ENCODE measurements around the gene ANKRD17.
A peak's percentile ranks its signal among the peaks of the same experiment; 100 is the strongest.

ANKRD17 gene

GRCh38 chr4:73197220-73197619 lies 61.4 kb downstream of the ANKRD17 start:
- no peak for DNase-seq

DNA sequence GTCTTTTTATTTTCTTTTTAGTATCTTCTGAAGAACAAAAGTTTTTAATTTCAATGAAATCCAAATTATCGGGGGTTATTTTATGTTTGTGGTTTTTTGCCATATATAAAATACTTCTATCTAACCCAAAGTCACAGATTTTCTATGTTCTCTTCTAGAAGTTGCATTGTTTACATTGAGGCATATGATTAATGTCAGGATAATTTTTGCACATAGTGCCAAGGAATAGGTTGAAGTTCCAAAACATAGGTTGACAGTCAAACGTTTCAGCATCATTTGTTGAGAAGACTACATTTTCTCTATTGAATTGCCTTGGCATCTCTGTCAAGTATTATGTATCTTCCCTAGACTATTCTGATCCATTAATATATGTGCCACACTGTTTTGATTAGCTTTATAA lies 64.5 kb downstream of the ANKRD17 start:
- no peak for DNase-seq

DNA sequence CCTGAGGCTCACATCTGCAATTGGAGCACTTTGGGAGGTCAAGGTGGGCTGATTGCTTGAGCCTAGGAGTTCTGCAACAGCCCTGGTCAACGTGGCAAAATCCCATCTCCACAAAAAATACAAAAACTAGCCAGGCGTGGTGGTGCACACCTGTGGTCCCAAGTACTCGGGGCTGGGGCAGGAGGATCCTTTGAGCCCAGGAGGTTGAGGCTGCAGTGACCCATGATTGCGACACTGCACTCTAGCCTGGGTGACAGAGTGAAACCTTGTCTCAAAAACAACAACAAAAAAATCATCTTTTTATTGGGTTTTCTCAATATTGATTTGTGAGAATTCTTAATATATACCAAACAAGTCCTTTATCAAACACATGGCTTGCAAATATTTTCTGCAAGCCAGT lies 64.9 kb downstream of the ANKRD17 start:
- DNase-seq, result no peak

GRCh38 chr4:73193155-73193554 lies 65.4 kb downstream of the ANKRD17 start:
- no peak for DNase-seq

- DNase-seq, result no peak
Observed at GRCh38 chr4:73189274-73189810, 69.3 kb downstream of the ANKRD17 start.

DNA sequence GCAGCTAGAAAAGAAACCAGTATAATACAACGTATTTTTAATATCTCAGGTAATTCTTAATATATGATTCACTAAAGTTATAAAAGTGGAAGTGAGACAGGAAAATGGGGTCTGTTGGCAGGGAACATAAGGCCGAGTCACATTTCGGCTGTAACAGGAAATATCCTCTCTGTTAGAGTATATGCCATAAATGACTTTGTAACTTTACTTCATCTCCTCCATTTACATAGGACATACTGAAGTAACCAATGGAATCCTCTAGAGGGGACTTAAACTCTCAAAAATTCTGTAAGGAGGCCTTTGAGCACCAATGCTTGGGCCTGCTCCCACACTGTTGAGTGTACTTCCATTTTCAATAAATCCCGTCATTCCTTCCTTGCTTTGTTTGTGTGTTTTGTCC lies 71.3 kb downstream of the ANKRD17 start:
- no peak for DNase-seq

DNA sequence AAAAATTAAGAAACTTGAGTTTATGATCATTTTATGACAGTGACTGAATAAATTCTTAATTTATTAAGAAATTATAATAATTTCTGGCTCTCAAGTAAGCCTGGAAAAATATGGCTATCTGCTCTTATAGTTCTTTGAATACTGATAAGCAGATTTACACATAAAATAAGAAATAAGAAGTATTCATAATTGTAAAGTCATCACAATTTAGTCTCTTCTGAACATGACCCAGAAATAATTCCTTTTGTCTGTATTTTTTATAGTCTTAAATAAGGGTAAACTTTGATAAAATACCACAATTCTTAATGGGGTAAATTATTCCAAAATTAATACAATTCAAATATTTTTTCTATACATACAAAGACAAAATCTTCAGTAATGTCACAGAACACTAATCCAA lies 72.7 kb downstream of the ANKRD17 start:
- DNase-seq, result no peak

DNA sequence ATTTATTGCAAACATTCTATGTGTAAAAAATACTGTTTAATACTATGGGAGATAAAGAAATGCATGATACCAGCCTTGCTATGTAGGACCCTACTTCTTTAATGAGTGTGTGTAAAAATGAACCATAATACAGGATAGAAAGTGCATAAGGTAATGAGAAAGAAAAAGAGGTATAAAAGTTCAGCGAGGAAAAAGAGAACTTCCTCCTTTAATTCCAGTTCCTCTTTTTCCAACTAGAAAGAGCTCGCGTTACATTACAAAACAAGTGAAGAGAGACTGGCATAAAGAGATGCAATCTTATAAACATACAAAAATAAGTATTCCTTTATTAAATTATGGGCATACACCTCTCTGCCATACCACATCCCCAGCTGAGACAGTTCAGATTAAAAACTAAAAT lies 77.4 kb downstream of the ANKRD17 start:
- no peak for DNase-seq

DNA sequence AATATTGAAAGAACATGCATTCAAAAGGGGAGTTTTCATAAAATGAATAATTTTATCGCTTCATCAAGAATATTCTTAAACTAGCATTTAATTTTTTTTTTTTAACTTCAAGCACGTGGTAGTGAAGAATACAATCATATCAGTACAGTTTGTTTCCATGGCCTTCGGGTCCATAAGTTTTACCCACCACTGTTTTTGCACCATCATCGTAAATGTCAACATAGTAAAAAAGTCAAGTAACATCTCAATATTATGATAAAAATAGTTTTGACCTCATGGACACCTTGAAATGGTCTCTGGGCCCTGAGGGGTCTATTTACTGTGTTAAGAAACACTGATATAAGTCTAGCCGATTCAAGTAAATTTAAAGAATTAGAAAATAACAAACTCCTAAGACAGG lies 80.2 kb downstream of the ANKRD17 start:
- DNase-seq, result no peak

GRCh38 chr4:73172161-73172560 lies 86.4 kb downstream of the ANKRD17 start:
- no peak for DNase-seq

DNA sequence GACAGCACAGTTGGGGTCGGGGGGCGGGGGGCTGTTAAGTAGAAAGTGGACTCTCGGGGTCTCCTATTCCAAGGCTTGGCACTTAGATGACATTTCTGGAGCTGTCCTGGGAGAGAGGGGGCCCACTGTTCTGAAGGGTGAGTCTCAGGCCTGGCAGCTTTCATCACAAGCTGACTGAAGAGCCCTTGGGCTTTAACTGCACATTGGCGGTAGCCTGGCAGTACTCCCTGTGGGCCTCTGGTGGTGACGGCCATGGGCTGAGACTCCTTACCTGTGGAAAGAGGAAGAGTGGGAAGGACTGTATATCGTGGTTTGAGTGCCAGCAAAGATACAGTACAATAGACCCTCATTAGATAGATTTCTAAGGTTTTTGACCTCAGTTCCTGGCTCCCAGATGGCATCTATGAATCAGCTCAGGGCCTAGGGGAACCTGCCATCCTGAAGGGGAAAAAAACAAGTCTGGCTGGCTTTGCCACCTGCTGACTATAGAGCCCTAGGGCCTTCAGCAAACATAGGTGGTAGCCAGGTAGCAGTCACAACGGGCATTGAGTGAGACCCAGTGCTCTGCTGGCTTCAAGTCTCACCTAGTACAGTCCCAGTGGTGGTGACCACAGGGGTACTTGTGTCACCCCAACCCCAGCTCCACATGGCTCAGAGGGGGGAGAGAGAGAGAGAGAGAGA lies 87.9 kb downstream of the ANKRD17 start:
- no peak for DNase-seq

GRCh38 chr4:73166212-73166611 lies 92.4 kb downstream of the ANKRD17 start:
- no peak for DNase-seq

GRCh38 chr4:73161527-73162185 lies 96.9 kb downstream of the ANKRD17 start:
- DNase-seq, result no peak

GRCh38 chr4:73156394-73156793 lies 102.2 kb downstream of the ANKRD17 start:
- no peak for DNase-seq

DNA sequence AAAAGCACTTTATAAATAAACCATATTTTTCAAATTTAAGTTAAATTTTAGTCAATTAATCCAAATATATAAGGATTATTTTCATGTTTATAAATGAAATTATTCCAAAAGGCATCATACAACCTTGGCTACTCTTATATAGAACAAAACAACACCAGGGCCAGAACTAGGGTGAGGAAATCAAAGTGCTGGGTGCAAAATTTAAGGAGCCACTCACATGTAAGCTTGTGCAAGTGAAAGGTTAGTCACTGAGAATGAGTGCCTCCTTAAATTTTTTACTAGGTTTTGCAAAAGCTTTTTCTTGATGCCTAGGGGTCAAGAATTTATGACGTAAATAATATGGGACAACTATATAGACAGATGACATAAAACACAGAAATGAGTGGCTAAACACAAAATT lies 105.7 kb downstream of the ANKRD17 start:
- no peak for DNase-seq

DNA sequence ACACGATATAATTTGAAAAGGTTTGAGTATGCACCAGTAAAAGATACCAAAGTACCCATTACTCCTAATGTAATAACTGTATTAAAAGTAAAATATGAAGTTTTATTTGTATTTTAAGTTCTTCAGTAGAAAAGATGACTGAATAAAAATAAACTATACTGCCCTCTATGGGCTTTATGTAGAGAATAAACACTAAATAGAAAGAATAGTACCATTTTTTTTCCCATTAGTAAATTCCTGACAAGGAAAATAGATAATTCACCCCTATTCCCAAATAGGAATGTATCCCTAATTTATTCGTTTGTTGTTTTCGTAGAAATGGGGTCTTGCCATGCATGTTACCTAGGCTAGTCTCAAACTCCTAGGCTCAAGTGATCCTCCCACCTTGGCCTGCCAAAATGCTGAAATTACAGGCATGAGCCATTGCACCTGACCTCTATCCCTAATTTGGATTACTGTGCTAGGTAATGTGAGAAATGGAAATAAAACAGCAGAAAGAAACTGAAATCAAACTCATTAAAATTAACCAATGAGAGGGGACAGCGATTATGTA lies 115.5 kb downstream of the ANKRD17 start:
- no peak for DNase-seq

GRCh38 chr4:73139991-73140390 lies 118.6 kb downstream of the ANKRD17 start:
- DNase-seq, result no peak

DNA sequence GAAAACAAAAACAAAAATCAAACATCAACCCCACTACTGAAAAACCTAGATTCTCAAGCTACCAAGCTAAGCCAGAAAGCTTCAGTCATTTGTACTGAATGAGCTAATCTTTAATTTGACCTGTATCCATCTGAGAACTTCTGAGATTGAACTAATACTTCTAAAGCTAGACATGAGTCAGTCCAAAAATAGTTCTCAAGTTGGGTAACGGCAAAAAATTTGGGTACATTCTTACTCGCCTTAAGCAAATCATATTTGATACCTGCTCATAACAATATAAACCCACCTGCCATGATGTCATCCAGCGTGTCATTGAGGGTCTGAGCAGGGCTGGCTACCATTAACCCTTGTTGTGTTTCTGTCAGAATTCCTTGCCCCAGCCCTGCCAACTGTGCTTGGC lies 119.4 kb downstream of the ANKRD17 start:
- no peak for DNase-seq

DNA sequence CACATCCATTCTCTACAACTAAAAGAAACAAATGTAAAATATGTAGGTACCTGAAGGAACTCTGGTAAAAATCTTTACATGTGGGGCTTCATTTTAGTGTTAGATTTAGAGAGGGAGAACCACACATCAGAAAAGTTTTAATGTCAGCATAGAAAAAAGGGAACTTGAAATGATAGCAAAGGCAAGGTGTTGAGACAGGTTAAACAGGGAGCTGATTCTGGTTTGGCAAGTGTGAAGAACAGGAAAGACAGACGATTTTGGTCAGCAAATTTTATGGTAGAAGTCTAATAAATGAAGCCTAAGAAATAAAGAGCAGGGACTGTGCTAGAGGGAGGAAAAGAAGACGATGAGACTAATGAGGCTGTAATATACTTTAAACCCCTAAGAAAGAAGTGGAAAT lies 121.5 kb downstream of the ANKRD17 start:
- DNase-seq, result no peak

DNA sequence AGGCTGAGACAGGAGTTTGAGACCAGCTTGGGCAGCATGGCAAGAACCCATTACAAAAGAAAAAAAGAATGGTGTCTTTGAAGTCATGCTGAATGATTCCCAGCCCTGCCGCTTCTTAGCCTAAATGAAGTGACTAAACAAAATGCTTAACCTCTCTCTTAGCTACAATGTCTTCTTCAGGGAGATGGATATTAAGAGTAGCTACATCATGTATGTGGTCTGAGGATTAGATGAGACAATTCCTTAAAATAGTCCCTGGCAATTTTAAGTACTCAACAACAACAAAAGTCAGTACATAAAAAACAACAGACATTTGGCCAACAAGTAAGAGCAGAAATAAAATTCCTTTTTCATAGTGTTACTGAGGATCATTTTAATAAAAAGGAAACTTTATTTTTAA lies 124.8 kb downstream of the ANKRD17 start:
- DNase-seq, result no peak

DNA sequence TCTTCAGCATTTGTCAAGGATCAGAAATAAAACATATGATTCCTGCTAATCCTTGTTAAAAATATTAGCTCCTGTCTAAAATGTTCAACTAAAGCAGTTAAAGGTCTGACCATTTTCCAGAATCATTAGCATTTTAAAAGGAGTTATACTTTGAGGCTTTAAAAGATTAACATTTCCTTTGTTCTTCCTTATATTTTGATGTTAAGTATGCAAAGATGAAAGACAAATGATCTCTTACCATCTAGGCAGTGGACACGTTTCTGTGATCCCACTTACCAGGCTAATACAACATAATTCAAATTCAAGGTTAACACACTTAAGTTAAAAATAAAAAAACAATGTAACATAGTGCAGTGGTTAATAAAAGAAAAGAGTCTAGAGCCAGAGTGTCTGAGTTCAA lies 127.3 kb downstream of the ANKRD17 start:
- no peak for DNase-seq

DNA sequence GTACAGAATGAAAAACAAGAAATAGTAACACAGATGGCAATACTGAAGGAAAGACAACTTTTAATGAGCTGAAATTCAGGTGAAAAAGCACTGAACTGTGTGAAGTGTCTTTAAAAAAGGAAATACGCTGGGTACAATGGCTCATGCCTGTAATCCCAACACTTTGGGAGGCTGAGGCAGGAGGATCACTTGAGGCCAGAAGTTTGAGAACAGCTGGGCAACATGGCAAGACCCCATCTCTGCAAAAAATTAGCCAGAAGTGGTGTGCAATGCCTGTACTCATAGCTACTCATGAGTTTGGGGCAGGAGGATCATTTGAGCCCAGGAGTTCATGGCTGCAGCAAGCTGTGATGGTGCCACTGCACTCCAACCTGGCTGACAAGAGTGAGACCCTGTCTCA lies 129.3 kb downstream of the ANKRD17 start:
- no peak for DNase-seq

DNA sequence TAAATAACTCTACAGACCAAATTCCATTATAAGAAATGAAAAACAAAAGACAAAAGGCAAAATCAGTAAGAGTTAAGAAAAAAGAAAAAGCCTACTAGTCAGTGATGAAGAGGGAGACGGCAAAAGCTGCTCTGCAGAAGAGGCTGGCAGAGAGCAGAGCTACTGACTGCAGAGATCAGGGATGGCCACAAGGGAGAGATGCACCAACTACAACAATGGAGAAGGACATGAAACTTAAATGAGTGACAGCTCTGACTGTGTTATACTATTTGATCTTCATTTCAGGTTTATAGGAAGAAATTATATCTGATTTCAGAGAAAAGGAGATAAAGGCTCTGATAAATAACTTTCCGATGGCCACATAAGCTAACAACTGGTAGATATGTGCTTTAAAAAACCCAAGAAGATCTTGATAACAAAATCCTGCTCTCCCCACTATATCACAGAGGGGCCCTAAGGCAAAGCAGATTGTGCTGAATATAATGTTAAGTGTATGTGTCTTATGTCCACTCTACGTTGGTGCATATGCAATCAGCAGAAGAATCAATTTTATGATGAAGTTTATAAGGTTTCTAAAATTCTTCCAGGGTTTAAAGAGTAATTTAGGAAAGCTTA lies 130.7 kb downstream of the ANKRD17 start:
- peak in 1 of 2 experiments; percentile 5 for DNase-seq

DNA sequence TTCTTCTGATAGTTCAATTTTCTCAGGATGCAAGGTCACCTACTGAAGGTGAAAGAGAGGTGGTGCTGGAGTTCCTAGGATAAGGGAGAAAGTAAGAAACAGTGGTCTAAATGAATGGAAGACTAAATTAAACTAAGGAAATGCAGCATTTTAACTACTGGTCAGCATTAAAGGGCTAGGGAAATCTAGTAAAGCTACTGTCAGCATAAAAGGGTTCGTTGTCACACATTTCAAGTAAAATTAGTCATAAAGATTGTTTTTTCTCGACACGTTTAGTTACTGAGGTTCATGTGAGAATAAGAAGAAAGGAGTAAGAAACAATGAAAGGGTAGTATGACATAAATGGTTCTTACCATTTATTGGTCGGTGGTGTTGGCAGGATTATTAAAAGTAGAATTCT lies 149.1 kb downstream of the ANKRD17 start:
- DNase-seq, result no peak

Measured in NCI-H524 (cell line).